HEK293T (cell line): ENCODE results near the gene CDH16.

ENCODE experiments used
- BHLHE40 ChIP-seq: fragments of 450-650 bp; IDR thresholded peaks from 2 replicates; pipeline ENCODE4 v1.6.1; 2016; ENCODE audit warnings: mild to moderate bottlenecking, moderate library complexity, borderline replicate concordance
- ELF4 ChIP-seq: fragments of 450-650 bp; IDR thresholded peaks from 2 replicates; pipeline ENCODE4 v1.6.1; 2017; ENCODE audit warnings: antibody characterized with exemption
- HDGF ChIP-seq: fragments of 450-650 bp; IDR thresholded peaks from 2 replicates; pipeline ENCODE4 v1.6.1; 2017; ENCODE audit warnings: antibody characterized with exemption, borderline replicate concordance
- SP1 ChIP-seq: fragments of 450-650 bp; IDR thresholded peaks from 2 replicates; pipeline ENCODE4 v1.6.1; 2017
- SUZ12 ChIP-seq: fragments of 450-650 bp; IDR thresholded peaks from 2 replicates; pipeline ENCODE4 v1.6.1; 2016; ENCODE audit warnings: mild to moderate bottlenecking
- TARDBP ChIP-seq: fragments of 450-650 bp; IDR thresholded peaks from 2 replicates; pipeline ENCODE4 v1.6.1; 2016

GRCh38 chr16:66946974-66947301, 28.3 kb upstream of the CDH16 start:
- TF ChIP-seq TARDBP: no peak
- TF ChIP-seq SUZ12: no peak
- TF ChIP-seq HDGF: no peak
- TF ChIP-seq ELF4: no peak
- no peak for TF ChIP-seq SP1
- TF ChIP-seq BHLHE40: no peak
